Measurements from ENCODE around the gene BABAM1.

- no peak for TF ChIP-seq POLR2A (IDR thresholded peaks at IDR 0.05; ENCODE audit: low read depth, low read length)
- no peak for TF ChIP-seq POLR2AphosphoS5 (IDR thresholded peaks at IDR 0.05; ENCODE audit: low read depth, low read length)
- TF ChIP-seq TAF1 (IDR thresholded peaks at IDR 0.05; ENCODE audit: borderline replicate concordance, low read depth, low read length), result no peak
Observed at GRCh38 chr19:17234911-17235299, 32.3 kb upstream of the BABAM1 start.
